ENCODE data around the gene BDP1. TPM values are rescaled to one million over a fixed set of nuclear protein-coding genes. Genes with fewer than 3 reads are reported as not detected.

Gene BDP1
- polyA plus RNA-seq, 1 donor, result 23.3 TPM

Other genes starting within 250 kb of the BDP1 start
- gene MCCC2, start 131.7 kb downstream of the BDP1 start, polyA plus RNA-seq (ENCODE audit: insufficient read length), result 19.4 TPM

Data from forelimb muscle (tissue), 1 donor.